ENCODE measurements around the gene CRHBP. TPM values are rescaled to one million over a fixed set of nuclear protein-coding genes. Genes with fewer than 3 reads are reported as not detected.

Gene CRHBP
- total RNA-seq, 1 experiment from 2014 or later, result not detected

DNA sequence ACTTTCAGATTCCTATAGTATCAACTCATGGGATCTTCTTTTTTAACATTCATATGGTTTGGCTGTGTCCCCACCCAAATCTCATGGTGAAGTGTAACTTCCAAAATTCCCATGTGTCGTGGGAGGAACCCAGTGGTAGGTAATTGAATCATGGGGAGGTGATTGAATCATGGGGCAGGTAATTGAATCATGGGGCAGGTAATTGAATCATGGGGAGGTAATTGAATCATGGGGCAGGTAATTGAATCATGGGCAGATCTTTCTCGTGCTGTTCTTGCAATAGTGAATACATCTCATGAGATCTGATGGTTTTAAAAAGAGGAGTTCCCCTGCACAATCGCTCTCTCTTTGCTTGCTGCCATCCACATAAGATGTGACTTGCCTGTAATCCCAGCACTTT is 55.6 kb downstream of the CRHBP start:
- Mint-ChIP-seq H3K36me3 (0 out of 2 replicates have a peak, but pooled peaks cover 3% of the 10 kb centered on the region), H3K27me3 (ENCODE audit: low read depth) (peaks cover 8% of the 10 kb centered on the region), H3K4me3 (no peak overlapping the region), H3K4me1 (peaks cover 4% of the 10 kb centered on the region), H3K27ac (no peak overlapping the region), H3K9me3 (peaks cover 25% of the 10 kb centered on the region)
- ChIA-PET POLR2A (interaction anchor here (1.1 kb wide), 1 partner anchor 78 kb away, joined by 3 read pairs; no protein-coding TSS in a partner anchor), CTCF (no interaction called here)
- TF ChIP-seq ZNF396 (CRISPR knock-in tag; IDR thresholded peaks at IDR 0.05; ENCODE audit: borderline replicate concordance) (no peak), ELF4 (CRISPR knock-in tag; IDR thresholded peaks at IDR 0.05; ENCODE audit: low read depth) (no peak), ZBTB43 (CRISPR knock-in tag; IDR thresholded peaks at IDR 0.05) (no peak), FOXP1 (CRISPR knock-in tag; IDR thresholded peaks at IDR 0.05; ENCODE audit: borderline replicate concordance) (no peak), ZNF425 (CRISPR knock-in tag; conservative IDR thresholded peaks at IDR 0.05) (no peak), PRDM15 (CRISPR knock-in tag; IDR thresholded peaks at IDR 0.05) (no peak), PRRX2 (CRISPR knock-in tag; IDR thresholded peaks at IDR 0.05) (no peak)
- TF ChIP-seq, protein P1, sequence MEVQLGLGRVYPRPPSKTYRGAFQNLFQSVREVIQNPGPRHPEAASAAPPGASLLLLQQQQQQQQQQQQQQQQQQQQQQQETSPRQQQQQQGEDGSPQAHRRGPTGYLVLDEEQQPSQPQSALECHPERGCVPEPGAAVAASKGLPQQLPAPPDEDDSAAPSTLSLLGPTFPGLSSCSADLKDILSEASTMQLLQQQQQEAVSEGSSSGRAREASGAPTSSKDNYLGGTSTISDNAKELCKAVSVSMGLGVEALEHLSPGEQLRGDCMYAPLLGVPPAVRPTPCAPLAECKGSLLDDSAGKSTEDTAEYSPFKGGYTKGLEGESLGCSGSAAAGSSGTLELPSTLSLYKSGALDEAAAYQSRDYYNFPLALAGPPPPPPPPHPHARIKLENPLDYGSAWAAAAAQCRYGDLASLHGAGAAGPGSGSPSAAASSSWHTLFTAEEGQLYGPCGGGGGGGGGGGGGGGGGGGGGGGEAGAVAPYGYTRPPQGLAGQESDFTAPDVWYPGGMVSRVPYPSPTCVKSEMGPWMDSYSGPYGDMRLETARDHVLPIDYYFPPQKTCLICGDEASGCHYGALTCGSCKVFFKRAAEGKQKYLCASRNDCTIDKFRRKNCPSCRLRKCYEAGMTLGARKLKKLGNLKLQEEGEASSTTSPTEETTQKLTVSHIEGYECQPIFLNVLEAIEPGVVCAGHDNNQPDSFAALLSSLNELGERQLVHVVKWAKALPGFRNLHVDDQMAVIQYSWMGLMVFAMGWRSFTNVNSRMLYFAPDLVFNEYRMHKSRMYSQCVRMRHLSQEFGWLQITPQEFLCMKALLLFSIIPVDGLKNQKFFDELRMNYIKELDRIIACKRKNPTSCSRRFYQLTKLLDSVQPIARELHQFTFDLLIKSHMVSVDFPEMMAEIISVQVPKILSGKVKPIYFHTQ (CRISPR knock-in tag; IDR thresholded peaks at IDR 0.05), result no peak
- TF ChIP-seq, protein P2, sequence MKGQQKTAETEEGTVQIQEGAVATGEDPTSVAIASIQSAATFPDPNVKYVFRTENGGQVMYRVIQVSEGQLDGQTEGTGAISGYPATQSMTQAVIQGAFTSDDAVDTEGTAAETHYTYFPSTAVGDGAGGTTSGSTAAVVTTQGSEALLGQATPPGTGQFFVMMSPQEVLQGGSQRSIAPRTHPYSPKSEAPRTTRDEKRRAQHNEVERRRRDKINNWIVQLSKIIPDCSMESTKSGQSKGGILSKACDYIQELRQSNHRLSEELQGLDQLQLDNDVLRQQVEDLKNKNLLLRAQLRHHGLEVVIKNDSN (CRISPR knock-in tag; IDR thresholded peaks at IDR 0.05), result no peak
- ATAC-seq (no peak), DNase-seq (ENCODE audit: low spot score) (no peak)

DNA sequence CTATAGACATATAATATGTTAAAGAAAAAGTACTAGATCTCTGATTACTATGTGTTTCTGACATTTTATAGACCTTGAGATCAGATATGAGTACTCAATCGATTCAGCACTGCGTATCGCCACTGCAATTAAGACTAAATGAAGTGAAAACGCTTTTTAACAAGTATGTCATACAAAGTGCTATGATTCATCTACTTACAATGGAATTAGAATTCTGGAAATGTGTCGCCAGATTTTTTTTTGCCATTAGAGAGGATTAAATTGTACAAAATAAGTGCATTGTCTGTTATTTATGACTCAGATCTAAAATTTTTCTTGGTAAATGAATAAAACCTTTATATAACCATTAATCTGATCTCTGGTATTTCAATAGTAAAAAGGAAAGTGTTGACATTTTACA is 57.4 kb downstream of the CRHBP start:
- TF ChIP-seq ZNF396 (CRISPR knock-in tag; IDR thresholded peaks at IDR 0.05; ENCODE audit: borderline replicate concordance), result no peak
- TF ChIP-seq CBFB (CRISPR knock-in tag; IDR thresholded peaks at IDR 0.05; ENCODE audit: low read depth), result no peak
- no peak for TF ChIP-seq ZNF532 (CRISPR knock-in tag; IDR thresholded peaks at IDR 0.05; ENCODE audit: borderline replicate concordance)
- TF ChIP-seq GTF2I (CRISPR knock-in tag; conservative IDR thresholded peaks at IDR 0.05), result no peak
- TF ChIP-seq ZNF138 (CRISPR knock-in tag; conservative IDR thresholded peaks at IDR 0.05), result no peak
- TF ChIP-seq ATF6 (CRISPR knock-in tag; IDR thresholded peaks at IDR 0.05), result no peak
- CTCF ChIA-PET, result no interaction called here
- no peak for DNase-seq (ENCODE audit: low spot score)
- Mint-ChIP-seq H3K9me3 (peaks cover 25% of the 10 kb centered on the region), H3K36me3 (0 out of 2 replicates have a peak, but pooled peaks cover 3% of the 10 kb centered on the region), H3K4me3 (no peak overlapping the region), H3K27me3 (ENCODE audit: low read depth) (peaks cover 8% of the 10 kb centered on the region), H3K27ac (no peak overlapping the region), H3K4me1 (peaks cover 4% of the 10 kb centered on the region)
- POLR2A ChIA-PET, result no interaction called here
- no peak for ATAC-seq
